Uterus (tissue), 4 donors: ENCODE measurements around the gene TMEM53. TPM values are rescaled to one million over a fixed set of nuclear protein-coding genes. Genes with fewer than 3 reads are reported as not detected.
A peak's percentile ranks its signal among the peaks of the same experiment; 100 is the strongest.

Experiments
- DNase-seq, 2 donors: peaks; one replicate each; pipeline ENCODE4 v3.0.0-alpha.2; 2019 to 2020
- H3K27ac ChIP-seq, 2 donors: fragments of 200-600 bp; sonication (generic); 1 replicate in 1 of 2; 2 replicates in 1 of 2; pipeline ENCODE4 v1.5.1; 2016 to 2018
- H3K27me3 ChIP-seq, 2 donors: fragments of 200-600 bp; sonication (generic); one replicate each; pipeline ENCODE4 v1.5.1; 2018 to 2019; ENCODE audit warnings: control low read depth in 1 of 2
- H3K36me3 ChIP-seq, 2 donors: fragments of 200-600 bp; sonication (generic); one replicate each; pipeline ENCODE4 v1.5.1; 2019; ENCODE audit warnings: control low read depth in 1 of 2
- H3K4me1 ChIP-seq, 2 donors: fragments of 200-600 bp; sonication (generic); one replicate each; pipeline ENCODE4 v1.5.1; 2018 to 2019; ENCODE audit warnings: control low read depth in 1 of 2
- H3K4me3 ChIP-seq, 2 donors: fragments of 200-600 bp; sonication (generic); 1 replicate in 1 of 2; 2 replicates in 1 of 2; pipeline ENCODE4 v1.5.1; 2018 to 2019; ENCODE audit warnings: mild to moderate bottlenecking in 1 of 2
- H3K9me3 ChIP-seq, 2 donors: fragments of 200-600 bp; sonication (generic); one replicate each; pipeline ENCODE4 v1.5.1; 2019; ENCODE audit warnings: control low read depth in 1 of 2
- POLR2A ChIP-seq, 2 donors: fragments of 450-650 bp; IDR thresholded peaks; one replicate each; pipeline ENCODE4 v1.6.1; 2016; ENCODE audit warnings: antibody characterized with exemption in 2 of 2, mild to moderate bottlenecking in 1 of 2, moderate library complexity in 1 of 2
- intact Hi-C: fragments of 100-400 bp; cut with DNase I; formaldehyde crosslinking; loops from one replicate; pipeline ENCODE4 v1.15.1; 2023; ENCODE audit warnings: low total_unique reads
- total RNA-seq, 4 donors: library from RNA; depleted of rRNA in 3 of 4; stranded (reverse); fragments of >200 nt in 3 of 4; gene quantifications; one replicate each; pipeline versions ENCODE4 v1.1.0 to v1.2.4, GENCODE V29; 2014 to 2023
- TF ChIP-seq, protein P1 (sequence below), 4 experiments: fragments of 200-600 bp in 2 of 4; fragments of 450-650 bp in 2 of 4; sonication (generic) in 2 of 4; IDR thresholded peaks; one replicate each; pipeline ENCODE4 v1.5.1; 2016 to 2019; ENCODE audit warnings: antibody characterized with exemption in 4 of 4, mild to moderate bottlenecking in 2 of 4, moderate library complexity in 1 of 4
- donor health status: DM: yes; HTN: yes; CAD: no.

The TMEM53 gene
- total RNA-seq, 4 donors from 2014 or later, result 1.5 to 5.4 (median 3.8) TPM; not detected in 1

DNA sequence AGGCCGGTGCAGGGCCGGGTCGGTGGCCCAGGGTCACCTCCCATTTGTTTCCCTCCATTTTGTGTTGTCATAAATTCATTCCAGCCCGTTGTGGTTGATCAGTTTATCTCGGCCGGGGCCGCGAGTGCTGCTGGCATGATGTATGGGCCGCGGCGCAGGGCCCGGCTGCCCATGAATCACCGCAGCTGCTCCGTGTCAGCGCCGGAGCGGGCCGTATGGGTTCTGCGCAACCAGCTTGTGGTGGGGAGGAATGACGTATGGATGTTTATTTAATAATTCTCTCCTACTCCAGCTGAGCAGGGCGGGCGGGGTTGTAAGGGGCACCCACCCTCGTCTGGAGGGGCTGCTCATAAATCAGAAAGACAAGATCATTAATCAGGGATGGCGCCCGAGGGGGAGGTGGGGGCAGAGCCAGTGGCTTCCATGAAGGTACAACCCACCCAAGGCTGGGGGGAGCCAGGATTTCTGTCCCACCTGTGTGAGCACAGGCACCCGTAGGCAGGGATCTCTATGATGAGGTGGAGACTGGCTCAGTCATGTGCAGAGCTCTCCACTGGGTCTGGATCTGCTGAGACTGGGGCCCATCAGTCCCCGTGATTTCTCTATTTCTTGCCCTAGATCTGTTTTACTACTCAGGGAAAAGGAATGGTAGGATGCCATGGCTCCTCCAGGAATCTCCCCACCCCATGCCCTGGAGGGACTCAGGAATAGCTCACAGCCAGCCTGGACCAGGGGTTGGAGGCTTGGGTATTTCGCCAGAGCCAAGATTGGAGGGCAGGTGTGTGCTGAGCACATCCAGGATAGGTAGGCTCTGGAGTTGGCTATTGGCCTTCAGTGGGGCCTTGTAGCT, 27.8 kb downstream of the TMEM53 start:
- Histone ChIP-seq H3K4me3 (no peak overlapping the region), H3K36me3 (no peaks in the 10 kb centered on the region), H3K27ac (peak overlapping the region; percentile 72 to 73)

GRCh38 chr1:44645476-44646244, 28.6 kb downstream of the TMEM53 start:
- TF ChIP-seq, protein P1, sequence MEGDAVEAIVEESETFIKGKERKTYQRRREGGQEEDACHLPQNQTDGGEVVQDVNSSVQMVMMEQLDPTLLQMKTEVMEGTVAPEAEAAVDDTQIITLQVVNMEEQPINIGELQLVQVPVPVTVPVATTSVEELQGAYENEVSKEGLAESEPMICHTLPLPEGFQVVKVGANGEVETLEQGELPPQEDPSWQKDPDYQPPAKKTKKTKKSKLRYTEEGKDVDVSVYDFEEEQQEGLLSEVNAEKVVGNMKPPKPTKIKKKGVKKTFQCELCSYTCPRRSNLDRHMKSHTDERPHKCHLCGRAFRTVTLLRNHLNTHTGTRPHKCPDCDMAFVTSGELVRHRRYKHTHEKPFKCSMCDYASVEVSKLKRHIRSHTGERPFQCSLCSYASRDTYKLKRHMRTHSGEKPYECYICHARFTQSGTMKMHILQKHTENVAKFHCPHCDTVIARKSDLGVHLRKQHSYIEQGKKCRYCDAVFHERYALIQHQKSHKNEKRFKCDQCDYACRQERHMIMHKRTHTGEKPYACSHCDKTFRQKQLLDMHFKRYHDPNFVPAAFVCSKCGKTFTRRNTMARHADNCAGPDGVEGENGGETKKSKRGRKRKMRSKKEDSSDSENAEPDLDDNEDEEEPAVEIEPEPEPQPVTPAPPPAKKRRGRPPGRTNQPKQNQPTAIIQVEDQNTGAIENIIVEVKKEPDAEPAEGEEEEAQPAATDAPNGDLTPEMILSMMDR (IDR thresholded peaks at IDR 0.05), result no peak
- no peak for TF ChIP-seq POLR2A (IDR thresholded peaks at IDR 0.05)
- peak in 1 of 2 donors; percentile 40 for DNase-seq
- H3K4me1 ChIP-seq, result peaks cover 0 to 12% of the 10 kb centered on the region in 2 donors

More for the DNA sequence above, 27.8 kb downstream of the TMEM53 start:
- intact Hi-C loops, result loop anchor here (2.0 kb wide), 1 partner anchor 34 kb away; no protein-coding TSS in a partner anchor
- no peaks in the 10 kb centered on the region for H3K9me3 ChIP-seq
- DNase-seq, result peak; percentile 60 to 75
- H3K27me3 ChIP-seq, result no peaks in the 10 kb centered on the region
- peaks cover 0 to 12% of the 10 kb centered on the region in 2 donors for H3K4me1 ChIP-seq
- no peak for TF ChIP-seq POLR2A (IDR thresholded peaks at IDR 0.05)
- TF ChIP-seq, protein P1 (IDR thresholded peaks at IDR 0.05), result no peak

GRCh38 chr1:44644806-44645205, 29.5 kb downstream of the TMEM53 start:
- Histone ChIP-seq H3K4me1 (peaks cover 0 to 12% of the 10 kb centered on the region in 2 donors), H3K9me3 (no peaks in the 10 kb centered on the region), H3K27ac (peak overlapping the region in 1 of 2 donors; percentile 73), H3K4me3 (no peak overlapping the region), H3K27me3 (no peaks in the 10 kb centered on the region), H3K36me3 (no peaks in the 10 kb centered on the region)
- no peak for DNase-seq
- no peak for TF ChIP-seq POLR2A (IDR thresholded peaks at IDR 0.05)
- TF ChIP-seq, protein P1 (IDR thresholded peaks at IDR 0.05), result no peak
- intact Hi-C loops, result no loop called here

More at GRCh38 chr1:44645476-44646244, 28.6 kb downstream of the TMEM53 start:
- H3K27ac ChIP-seq, result peak overlapping the region; percentile 72 to 73
- intact Hi-C loops, result loop anchor here (2.0 kb wide), 1 partner anchor 33 kb away; no protein-coding TSS in a partner anchor
- H3K4me3 ChIP-seq, result no peak overlapping the region
- H3K27me3 ChIP-seq, result no peaks in the 10 kb centered on the region
- no peaks in the 10 kb centered on the region for H3K36me3 ChIP-seq
- no peaks in the 10 kb centered on the region for H3K9me3 ChIP-seq

DNA sequence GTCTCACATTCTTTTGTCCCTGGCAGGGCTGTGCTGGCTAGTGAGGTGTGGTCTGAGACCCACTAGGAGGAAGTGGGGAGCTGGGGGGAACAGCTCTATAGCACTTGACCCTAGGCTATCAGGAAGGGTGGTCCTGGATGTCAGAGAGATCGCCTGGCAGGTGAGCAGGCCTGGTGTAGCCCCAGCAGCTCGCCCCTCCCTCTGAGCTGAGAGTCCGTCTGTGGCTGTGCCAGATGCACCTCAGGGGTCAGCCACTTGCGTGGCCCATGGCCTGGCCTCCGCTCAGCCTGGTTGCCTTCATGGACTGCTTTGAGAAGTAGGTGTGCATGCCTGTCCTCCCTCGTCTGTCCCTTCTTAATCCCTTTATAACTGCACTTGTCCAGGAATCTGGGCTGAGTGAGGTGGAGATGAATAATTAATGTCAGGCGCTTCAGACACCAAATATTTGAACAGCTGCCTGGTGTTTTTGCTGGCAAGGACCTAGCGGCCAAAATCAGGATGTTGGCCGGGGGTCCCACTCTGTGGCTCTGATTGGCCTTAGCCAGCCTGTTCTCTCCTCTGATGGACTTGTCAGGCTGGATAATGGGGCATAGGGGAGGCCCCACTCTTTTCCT, 30.5 kb downstream of the TMEM53 start:
- H3K9me3 ChIP-seq, result no peaks in the 10 kb centered on the region
- H3K27me3 ChIP-seq, result no peaks in the 10 kb centered on the region
- no peak for DNase-seq
- peak overlapping the region in 1 of 2 donors; percentile 5 for H3K27ac ChIP-seq
- H3K4me1 ChIP-seq, result peaks cover 0 to 12% of the 10 kb centered on the region in 2 donors
- intact Hi-C loops, result no loop called here
- H3K4me3 ChIP-seq, result no peak overlapping the region
- H3K36me3 ChIP-seq, result no peaks in the 10 kb centered on the region
- TF ChIP-seq, protein P1 (IDR thresholded peaks at IDR 0.05), result no peak
- TF ChIP-seq POLR2A (IDR thresholded peaks at IDR 0.05), result no peak
